Peyer's patch (tissue), 4 donors: ENCODE results near the gene FAS. TPM values are rescaled to one million over a fixed set of nuclear protein-coding genes. Genes with fewer than 3 reads are reported as not detected.

Experiments
- DNase-seq, 3 donors: peaks; one replicate each; pipeline ENCODE4 v3.0.0-alpha.2; 2017 to 2019
- H3K27ac ChIP-seq, 4 donors: fragments of 200-600 bp; sonication (generic); one replicate each; pipeline ENCODE4 v1.5.1; 2016 to 2019
- H3K27me3 ChIP-seq, 2 donors: fragments of 200-600 bp; sonication (generic); one replicate each; pipeline ENCODE4 v1.5.1; 2019
- H3K36me3 ChIP-seq, 3 donors: fragments of 200-600 bp; sonication (generic); one replicate each; pipeline ENCODE4 v1.5.1; 2016 to 2019
- H3K4me1 ChIP-seq, 4 donors: fragments of 200-600 bp; sonication (generic); one replicate each; pipeline ENCODE4 v1.5.1; 2016 to 2019
- H3K4me3 ChIP-seq, 4 donors: fragments of 200-600 bp; sonication (generic); 1 replicate in 3 of 4; 2 replicates in 1 of 4; pipeline ENCODE4 v1.5.1; 2016 to 2019; ENCODE audit warnings: mild to moderate bottlenecking in 1 of 4
- H3K9me3 ChIP-seq, 4 donors: fragments of 200-600 bp; sonication (generic); one replicate each; pipeline ENCODE4 v1.5.1; 2016 to 2019; ENCODE audit warnings: mild to moderate bottlenecking in 1 of 4
- POLR2A ChIP-seq, 2 donors: fragments of 450-650 bp; IDR thresholded peaks; one replicate each; pipeline ENCODE4 v1.5.1; 2017; ENCODE audit warnings: antibody characterized with exemption in 2 of 2, mild to moderate bottlenecking in 2 of 2, moderate library complexity in 2 of 2
- total RNA-seq, 4 donors: library from RNA; depleted of rRNA; stranded (reverse); fragments of >200 nt; gene quantifications; one replicate each; pipeline ENCODE4 v1.1.0, GENCODE V29; 2016
- TF ChIP-seq, protein P1 (sequence below), 6 experiments: fragments of 450-650 bp in 4 of 6; fragments of 200-600 bp in 2 of 6; sonication (generic) in 1 of 6; IDR thresholded peaks; one replicate each; pipeline ENCODE4 v1.5.1; 2017 to 2019; ENCODE audit warnings: antibody characterized with exemption in 6 of 6, mild to moderate bottlenecking in 3 of 6, moderate library complexity in 1 of 6

FAS gene
- total RNA-seq, 4 donors from 2014 or later = 25.9 to 81.7 (median 29.2) TPM

DNA sequence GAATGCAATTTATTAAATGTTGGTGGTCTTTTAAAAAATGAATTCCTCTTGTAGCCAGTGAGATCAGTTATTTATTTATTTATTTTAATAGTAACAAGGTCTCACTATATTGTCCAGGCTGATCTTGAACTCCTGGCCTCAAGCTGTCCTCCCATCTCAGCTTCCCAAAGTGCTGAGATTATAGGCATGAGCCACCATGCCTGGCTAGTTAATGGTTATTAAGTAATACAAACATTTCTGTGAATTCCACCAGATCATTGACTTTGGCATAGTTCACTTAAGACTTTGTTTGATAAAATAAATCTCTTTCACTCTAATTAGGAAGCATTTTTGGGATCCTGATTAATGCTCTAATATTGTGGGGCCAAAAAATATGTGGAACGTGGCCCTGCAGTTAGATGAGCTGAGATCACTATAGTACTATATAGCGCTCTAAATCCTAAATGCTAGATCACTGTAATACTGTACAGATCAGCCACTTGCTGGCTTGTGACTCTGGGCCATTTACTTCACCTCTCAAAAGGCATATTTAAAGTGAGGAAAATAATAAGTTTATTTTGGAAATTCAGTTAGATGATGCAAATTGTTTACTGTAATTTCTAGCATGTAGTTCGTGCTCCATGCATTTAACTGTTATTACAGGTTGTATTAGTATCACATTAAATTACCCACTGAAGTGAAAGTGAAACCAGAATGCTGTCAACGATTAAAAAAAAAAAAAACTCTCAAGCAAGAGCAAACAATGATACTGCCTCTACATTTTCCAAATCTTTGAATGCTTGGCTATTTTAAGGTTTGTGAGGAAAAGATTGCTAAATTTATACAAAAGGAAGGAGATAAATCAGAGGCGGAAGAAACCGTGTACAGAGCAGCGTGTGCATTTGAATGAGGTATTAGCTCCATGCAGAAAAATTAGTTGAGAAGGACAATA lies 15.9 kb upstream of the FAS start:
- Histone ChIP-seq H3K27ac (peak overlapping the region; percentile 49 to 72 (median 64)), H3K36me3 (no peaks in the 10 kb centered on the region), H3K9me3 (no peaks in the 10 kb centered on the region), H3K27me3 (no peaks in the 10 kb centered on the region), H3K4me1 (peaks cover 0 to 13% (median 0%) of the 10 kb centered on the region in 4 donors), H3K4me3 (peak overlapping the region; percentile 31 to 57 (median 45))
- TF ChIP-seq POLR2A (IDR thresholded peaks at IDR 0.05) = no peak
- TF ChIP-seq, protein P1, sequence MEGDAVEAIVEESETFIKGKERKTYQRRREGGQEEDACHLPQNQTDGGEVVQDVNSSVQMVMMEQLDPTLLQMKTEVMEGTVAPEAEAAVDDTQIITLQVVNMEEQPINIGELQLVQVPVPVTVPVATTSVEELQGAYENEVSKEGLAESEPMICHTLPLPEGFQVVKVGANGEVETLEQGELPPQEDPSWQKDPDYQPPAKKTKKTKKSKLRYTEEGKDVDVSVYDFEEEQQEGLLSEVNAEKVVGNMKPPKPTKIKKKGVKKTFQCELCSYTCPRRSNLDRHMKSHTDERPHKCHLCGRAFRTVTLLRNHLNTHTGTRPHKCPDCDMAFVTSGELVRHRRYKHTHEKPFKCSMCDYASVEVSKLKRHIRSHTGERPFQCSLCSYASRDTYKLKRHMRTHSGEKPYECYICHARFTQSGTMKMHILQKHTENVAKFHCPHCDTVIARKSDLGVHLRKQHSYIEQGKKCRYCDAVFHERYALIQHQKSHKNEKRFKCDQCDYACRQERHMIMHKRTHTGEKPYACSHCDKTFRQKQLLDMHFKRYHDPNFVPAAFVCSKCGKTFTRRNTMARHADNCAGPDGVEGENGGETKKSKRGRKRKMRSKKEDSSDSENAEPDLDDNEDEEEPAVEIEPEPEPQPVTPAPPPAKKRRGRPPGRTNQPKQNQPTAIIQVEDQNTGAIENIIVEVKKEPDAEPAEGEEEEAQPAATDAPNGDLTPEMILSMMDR (IDR thresholded peaks at IDR 0.05) = no peak
- DNase-seq = no peak

DNA sequence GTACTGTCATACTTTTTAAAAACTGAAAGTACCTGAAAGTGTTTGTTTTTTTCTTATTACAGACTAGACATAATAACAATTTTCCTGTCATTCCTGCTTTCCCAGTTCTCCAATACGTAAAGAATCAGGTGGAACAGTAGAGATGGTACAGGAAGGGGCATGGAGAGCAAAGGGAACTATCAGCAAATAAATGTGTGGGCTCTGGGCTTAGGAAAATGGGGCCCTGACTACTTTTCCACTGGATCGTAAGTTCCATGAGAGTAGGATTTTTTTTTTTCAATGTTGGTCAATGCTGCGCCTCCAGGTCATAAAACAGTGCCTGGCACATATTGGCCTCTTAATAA lies 15.2 kb upstream of the FAS start:
- TF ChIP-seq, protein P1 (IDR thresholded peaks at IDR 0.05) = no peak
- no peak for TF ChIP-seq POLR2A (IDR thresholded peaks at IDR 0.05)
- Histone ChIP-seq H3K4me1 (peaks cover 0 to 13% (median 0%) of the 10 kb centered on the region in 4 donors), H3K4me3 (peak overlapping the region; percentile 31 to 57 (median 45)), H3K9me3 (no peaks in the 10 kb centered on the region), H3K36me3 (no peaks in the 10 kb centered on the region), H3K27ac (peak overlapping the region; percentile 49 to 72 (median 64)), H3K27me3 (no peaks in the 10 kb centered on the region)
- no peak for DNase-seq

DNA sequence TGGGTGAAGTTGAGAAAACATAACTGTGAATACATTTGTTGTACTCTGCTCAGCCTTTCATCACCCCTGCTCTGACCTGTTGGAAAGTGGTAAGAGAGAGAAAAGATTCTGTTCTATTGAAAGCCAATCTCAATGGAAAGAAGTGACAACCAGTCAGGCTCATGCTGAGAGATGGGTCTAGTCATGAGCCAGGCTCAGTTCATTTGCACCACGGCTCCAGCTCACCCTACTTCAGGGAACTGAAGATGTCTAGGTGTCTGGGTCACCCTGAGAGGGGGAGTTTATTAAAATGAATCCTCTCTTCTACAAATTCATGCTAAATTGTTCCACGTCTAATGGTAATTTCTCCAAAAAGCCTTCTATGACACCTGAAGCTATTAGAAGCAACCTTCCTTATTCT lies 12.1 kb upstream of the FAS start:
- no peaks in the 10 kb centered on the region for H3K27me3 ChIP-seq
- H3K9me3 ChIP-seq = no peaks in the 10 kb centered on the region
- TF ChIP-seq, protein P1 (IDR thresholded peaks at IDR 0.05) = no peak
- no peak for TF ChIP-seq POLR2A (IDR thresholded peaks at IDR 0.05)
- peaks cover 0 to 13% (median 0%) of the 10 kb centered on the region in 4 donors for H3K4me1 ChIP-seq
- no peak for DNase-seq
- no peak overlapping the region for H3K4me3 ChIP-seq
- no peaks in the 10 kb centered on the region for H3K36me3 ChIP-seq
- H3K27ac ChIP-seq = no peak overlapping the region

DNA sequence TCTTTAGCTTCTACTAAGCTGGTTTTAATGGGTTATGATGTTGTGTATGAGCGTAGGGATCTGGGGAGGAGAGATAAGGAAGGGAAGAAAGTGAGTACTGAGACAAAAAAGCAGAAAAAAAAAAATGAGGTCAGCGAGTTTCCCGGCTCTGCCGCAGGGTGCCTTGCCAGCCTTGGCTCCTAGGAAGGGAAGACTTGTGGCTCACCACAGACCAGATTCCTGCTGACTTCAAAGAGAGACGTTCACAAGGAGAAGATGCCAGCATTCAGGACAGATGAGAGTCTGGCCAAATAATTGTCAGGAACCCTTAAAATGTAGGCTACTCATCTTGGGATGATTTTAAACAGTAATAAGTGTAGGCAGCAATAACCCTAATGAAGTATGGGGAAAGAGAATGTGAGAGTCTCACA lies 11.4 kb upstream of the FAS start:
- H3K27ac ChIP-seq = peak overlapping the region in 3 of 4 donors; percentile 7 to 32 (median 25)
- TF ChIP-seq POLR2A (IDR thresholded peaks at IDR 0.05) = no peak
- TF ChIP-seq, protein P1 (IDR thresholded peaks at IDR 0.05) = no peak
- no peak for DNase-seq
- H3K27me3 ChIP-seq = no peaks in the 10 kb centered on the region
- H3K4me3 ChIP-seq = no peak overlapping the region
- H3K36me3 ChIP-seq = no peaks in the 10 kb centered on the region
- H3K4me1 ChIP-seq = peaks cover 0 to 12% (median 0%) of the 10 kb centered on the region in 4 donors
- H3K9me3 ChIP-seq = no peaks in the 10 kb centered on the region

DNA sequence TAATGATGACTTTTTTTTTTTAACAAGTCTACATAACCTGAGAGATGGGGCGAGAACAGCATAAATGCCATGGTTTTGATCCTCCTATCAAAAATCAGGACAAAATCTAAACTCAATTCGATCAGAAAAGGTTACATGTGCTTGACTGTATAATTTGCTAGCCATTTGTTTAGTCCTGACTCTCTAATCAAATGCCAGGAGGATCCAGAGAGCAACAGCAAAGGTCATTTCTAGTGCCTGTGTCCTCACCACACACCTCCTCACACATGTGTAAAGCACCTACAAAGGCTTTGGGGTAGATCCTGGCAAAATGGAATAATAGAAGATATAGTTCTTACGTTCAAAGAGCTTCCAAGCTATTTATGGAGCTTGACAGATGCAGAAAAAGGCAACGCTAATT lies 11.0 kb upstream of the FAS start:
- Histone ChIP-seq H3K9me3 (no peaks in the 10 kb centered on the region), H3K36me3 (no peaks in the 10 kb centered on the region), H3K27me3 (no peaks in the 10 kb centered on the region), H3K27ac (peak overlapping the region in 3 of 4 donors; percentile 7 to 32 (median 25)), H3K4me1 (peaks cover 0 to 7% (median 0%) of the 10 kb centered on the region in 4 donors), H3K4me3 (no peak overlapping the region)
- TF ChIP-seq, protein P1 (IDR thresholded peaks at IDR 0.05) = no peak
- no peak for TF ChIP-seq POLR2A (IDR thresholded peaks at IDR 0.05)
- DNase-seq = no peak
